ENCODE results near the gene DENND1B.

GRCh38 chr1:197807216-197807615, 31.9 kb upstream of the DENND1B start:
- TF ChIP-seq CTCF (IDR thresholded peaks at IDR 0.05) (no peak), POLR2A (IDR thresholded peaks at IDR 0.05) (no peak)
